ENCODE data around the gene KLK2.
"Not testable (repeated sequence)": the region's sequence is repeated elsewhere in the genome, so short reads cannot be mapped to it uniquely, and the experiment has no call there.

The KLK2 gene

DNA sequence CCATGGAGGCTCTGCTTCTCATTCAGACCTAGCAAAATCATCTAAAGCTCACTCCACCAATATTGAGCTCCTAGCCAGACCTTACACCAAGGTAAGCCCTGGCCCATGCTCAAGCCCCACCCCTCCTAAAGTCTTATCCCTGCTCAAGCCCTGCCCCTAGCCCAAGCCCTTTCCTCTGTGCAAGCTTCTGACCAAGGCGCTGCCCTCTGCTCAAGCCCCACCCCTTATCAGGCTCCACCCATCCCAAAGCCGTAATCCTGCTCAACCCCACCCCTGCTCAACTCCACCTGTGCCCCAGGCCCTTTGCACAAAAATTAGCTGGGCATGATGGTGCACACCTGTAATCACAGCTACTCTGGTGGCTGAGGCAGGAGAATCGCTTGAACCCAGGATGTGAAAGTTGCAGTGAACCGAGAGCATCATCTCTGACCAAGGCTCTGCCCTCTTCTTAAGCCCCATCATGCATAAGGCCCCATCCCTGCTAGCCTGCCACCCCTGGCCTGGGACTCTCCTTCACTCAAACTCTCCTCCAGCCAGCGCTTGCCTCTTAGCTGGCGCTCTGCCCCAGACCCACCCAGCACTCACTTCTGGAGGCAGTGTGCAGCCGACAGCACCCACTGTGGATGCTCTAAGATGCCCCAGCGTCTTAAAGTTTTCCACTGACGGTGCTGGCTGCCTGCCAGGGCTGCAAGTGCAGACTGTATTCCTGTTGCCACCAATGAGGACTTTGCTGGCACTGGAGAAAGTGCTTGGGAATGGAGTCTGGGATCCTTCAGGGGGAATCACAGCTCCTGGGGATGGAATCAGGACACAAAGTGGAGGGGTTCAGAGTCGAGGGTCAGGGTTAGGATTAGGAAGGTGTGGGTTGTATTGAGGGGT, 21.5 kb downstream of the KLK2 start:
- no peak for DNase-seq

GRCh38 chr19:50896089-50896590, 22.9 kb downstream of the KLK2 start:
- not testable (repeated sequence) for DNase-seq

DNA sequence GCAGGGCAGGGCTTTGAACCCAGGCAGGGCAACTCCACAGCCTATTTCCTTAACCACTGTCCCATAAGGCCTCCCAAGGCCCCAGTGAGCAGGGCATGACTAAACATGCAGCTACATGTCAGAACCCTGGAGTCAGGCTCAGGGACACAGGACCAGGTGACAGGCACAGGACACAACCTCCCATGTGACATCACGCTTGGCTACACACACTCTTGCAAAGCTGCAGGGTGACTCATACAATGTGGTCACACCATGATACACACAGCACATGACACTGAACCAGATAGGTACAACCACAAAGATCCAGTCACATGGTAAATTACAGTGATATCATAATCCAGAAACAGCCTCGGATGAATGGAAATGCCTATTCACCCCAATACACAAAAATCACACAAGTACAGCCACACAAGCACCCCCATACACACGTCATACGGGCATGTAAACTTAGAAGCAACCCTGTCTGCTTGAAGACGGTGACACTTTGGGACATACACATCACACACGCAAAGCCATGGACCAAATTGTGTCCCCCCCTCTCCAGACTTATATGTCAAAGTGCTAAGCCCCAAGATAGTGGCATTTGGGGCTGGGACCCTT, 23.5 kb downstream of the KLK2 start:
- DNase-seq, result peak; percentile 97

DNA sequence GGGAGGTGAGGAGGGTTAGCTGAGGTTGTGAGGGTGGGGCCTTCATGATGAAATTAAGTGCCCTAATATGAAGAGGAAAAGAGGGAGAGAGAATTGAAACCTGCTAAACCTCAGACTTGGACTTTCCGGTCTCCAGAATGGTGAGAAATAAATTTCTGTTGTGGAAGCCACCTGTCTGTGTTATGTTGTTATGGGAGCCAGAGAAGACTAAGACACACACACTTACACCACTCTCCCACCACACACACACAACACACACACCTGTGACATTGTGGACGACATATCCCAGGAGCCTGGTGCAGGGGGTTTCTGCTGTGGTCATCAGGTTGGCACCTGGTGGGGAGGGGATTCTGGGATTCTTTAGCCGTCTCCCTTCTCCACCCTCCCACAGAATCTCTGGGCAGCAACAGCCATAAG, 24.0 kb downstream of the KLK2 start:
- DNase-seq, result peak; percentile 48

DNA sequence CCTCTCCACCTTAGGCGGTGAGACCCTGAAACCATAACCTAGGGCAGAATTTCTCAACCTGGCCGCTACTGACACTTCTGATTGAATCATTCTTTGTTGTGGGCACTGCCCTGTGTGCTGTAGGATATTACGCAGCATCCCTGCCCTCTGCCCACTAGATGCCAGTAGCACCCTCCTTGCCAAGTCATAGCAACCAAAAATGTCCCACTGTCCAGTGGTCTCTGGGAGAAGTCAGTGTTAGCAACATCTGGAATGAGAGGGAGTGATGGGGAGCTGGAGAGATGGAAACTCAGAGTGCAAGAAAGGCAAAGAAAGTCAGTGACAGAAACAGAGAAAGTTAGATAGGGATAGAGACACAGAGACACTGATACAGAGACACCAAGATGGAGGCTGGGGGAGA, 24.4 kb downstream of the KLK2 start:
- DNase-seq, result peak; percentile 22

DNA sequence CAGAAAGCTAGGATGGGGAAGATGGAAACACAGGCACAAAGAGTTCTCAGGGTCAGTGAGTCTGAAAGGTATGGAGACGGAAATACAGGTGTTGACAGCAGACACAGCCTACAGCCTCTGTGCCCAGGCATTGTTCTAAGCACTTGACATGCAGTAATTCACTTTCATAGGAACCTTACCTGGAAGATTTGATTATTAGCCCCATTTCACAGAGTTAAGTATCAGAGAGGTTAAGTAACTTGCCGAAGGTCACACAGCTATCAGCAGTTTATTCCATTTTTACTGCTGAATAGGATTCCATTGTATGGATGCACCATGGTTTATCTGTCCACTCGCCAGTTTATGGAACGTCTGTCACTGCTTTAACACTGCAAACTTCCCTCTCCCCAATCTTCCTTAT, 24.8 kb downstream of the KLK2 start:
- DNase-seq, result no peak

- DNase-seq, result no peak
Observed at GRCh38 chr19:50899569-50899968, 26.3 kb downstream of the KLK2 start.

GRCh38 chr19:50902640-50903039, 29.4 kb downstream of the KLK2 start:
- DNase-seq, result no peak

DNA sequence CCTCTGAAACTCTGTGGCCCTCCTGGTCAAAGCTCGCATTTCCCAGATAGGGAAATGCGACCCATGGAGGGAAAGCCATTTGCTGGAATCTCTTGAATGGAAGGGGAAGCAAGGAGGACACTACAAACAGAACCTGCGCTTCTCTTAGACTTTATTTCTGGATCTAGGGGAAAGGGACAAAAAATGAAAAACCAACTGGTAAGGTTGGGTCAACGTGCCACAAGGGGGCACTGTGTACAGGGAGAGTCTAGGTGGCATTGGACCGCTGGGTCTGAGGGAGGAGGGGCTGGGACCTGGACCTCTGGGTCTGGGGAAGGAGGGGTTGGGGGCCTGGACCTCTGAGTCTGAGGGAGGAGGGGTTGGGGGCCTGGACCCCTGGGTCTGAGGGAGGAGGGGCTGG, 33.0 kb downstream of the KLK2 start:
- peak; percentile 63 for DNase-seq

- DNase-seq, result no peak
Observed at GRCh38 chr19:50908336-50908735, 35.1 kb downstream of the KLK2 start.

- DNase-seq, result peak; percentile 85
Observed at GRCh38 chr19:50909240-50910070, 36.2 kb downstream of the KLK2 start.

- DNase-seq, result no peak
Observed at GRCh38 chr19:50910722-50911121, 37.5 kb downstream of the KLK2 start.

GRCh38 chr19:50911206-50912101, 38.2 kb downstream of the KLK2 start, which contains the start of gene KLK4:
Gene KLK4, minus strand, starts transcription at chr19:50911395. Its CDS starts 657 bp downstream, at chr19:50910738.
- DNase-seq, result no peak

DNA sequence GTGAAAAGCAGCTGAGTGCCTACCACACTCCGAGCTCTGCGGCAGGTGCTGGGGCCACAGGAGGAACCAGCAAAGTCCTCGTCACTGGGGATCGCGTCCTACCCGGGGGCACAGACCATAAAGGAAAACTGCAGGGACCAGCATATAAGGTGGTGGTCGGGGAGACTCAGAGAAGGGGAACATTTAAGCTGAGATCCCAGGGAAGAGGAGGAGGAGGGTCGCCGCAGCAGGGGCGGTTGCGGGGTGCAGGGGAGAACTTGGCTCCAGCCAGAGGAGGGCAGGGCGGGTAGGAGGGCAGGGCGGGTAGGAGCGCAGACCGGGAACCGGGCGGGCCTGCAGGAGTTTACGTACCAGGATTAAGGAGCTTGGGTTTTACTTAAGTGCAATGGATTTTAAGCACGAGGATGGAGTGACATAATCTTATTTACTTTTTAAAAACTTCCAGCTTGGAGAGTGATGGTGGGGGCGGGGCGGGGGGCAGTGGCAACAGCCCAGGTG, 38.9 kb downstream of the KLK2 start:
- no peak for DNase-seq

GRCh38 chr19:50912727-50913716, 39.8 kb downstream of the KLK2 start:
- DNase-seq, result peak; percentile 44

DNA sequence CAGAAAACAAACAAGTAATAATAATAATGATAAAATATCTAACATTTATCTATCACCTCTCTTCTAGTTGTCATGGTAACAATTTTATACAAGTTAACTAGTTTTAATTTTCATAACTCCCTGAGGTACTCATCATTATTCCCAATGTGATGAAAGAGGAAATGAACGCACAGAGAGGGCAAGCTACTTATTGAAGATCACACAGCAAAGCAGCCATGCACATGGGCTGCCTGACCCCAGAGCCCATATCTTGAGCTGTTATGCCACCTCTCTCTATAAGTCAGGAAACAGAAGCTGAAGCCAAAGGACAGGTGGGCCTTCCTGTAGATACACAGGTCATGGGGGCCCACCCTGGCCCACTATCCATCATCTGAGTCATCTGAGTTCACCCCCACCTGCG, 42.8 kb downstream of the KLK2 start:
- no peak for DNase-seq

DNA sequence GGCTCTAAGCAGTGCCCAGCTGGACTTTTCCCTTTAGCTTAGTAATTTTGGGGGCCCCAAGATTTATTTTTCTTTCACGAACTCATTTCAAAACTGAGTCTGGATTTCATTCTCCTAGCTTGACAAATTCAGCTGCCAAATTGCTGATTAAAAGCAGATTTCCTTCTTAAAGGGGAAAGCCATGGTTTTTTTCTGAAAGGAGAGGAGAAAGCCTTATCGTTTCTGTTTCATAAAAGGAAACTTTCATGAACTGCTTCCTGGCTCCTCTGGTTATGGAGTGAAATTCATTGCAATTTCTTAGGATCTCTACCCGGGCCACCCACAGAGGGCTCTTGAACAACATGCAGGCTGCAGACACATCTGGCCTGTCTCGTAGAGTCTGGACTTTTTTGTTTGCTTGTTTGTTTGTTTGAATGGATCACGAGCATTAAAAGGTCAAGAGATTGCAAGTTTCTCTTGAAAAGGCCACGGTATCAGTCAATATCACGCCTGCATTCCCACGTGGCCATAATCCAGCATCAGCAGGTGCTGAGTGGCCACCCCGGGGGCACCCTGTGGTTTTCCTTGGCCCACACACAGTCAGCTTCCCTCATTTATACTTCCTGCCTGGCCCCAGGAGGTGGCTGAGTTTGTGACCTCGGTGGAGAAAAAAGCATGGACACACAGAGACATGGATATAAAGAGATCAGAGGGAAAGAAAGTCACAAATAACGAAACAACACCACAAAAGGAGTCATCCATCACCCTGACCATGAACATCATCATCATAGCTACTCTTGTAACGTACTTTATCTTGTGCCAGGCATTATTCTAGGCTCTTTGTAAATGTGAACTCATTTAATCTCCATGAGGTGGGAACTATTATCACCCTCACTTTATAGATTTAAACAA, 48.4 kb downstream of the KLK2 start:
- peak; percentile 57 for DNase-seq

- peak; percentile 93 for DNase-seq
Observed at GRCh38 chr19:50922317-50922853, 49.1 kb downstream of the KLK2 start.

GRCh38 chr19:50924586-50924985, 51.3 kb downstream of the KLK2 start:
- no peak for DNase-seq

All from DMS53 (cell line).